GM19468 (cell line): ENCODE measurements around the gene MTARC1.

Experiments
- ATAC-seq: cut with Tn5 transposase; IDR thresholded peaks from one replicate; pipeline ENCODE4 v1.9.1; 2021; ENCODE audit warnings: mild to moderate bottlenecking, moderate library complexity, moderate number of reproducible peaks; ENCODE audit not compliant: unreplicated experiment; ENCODE audit errors: extremely low read depth

The MTARC1 gene

DNA sequence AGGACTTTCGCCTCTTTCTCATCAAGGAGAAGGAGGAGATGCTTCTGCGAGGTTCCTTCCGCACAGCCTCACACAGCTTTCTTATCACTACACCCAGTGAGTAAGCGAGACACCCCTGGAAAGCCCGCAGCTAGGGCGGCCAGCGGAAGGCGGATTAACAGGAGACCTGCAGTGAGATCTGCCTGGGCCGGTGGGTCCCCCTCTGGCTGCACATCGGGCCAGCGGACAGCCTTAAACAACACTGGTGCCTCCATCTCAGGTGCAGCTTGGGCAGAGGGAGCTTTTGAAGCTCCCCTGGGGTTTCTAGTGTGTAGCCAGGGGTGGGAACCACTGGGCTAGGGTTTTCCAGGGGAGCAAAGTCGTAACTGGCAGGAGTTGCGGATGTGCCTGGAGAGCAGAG lies 17.5 kb upstream of the MTARC1 start:
- ATAC-seq, result no peak

DNA sequence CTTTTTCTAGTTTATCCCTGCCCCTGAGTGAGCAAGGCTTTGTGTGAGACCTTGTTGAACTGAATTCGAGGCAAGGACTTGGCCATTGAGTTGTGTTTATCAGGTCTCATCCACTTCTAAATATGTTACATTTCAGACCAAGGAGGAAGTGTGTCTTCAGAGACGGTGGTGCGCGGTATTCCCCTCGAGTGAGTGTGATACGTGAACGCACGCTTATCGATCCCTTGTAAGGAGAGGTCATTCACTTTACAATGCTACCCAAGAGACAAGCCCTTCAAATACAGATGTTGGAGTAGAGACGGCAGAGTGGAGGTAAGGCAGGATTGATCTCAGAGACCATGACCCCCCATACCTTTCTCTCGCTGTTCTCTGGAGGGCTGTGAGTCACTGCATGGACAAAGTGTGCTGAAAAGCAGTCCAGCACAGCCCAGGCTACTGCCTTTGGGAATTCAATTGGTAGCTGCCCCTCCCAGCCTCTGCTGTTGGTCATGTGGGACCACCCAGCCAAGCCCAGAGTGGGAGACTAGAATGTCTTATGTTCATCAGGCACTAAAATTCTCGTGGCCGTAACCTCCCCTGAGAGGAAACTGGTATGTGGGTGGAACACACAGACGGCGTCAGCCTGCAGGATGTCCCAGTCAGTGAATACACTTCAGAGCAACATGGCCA lies 16.3 kb upstream of the MTARC1 start:
- ATAC-seq, result peak; percentile 47

DNA sequence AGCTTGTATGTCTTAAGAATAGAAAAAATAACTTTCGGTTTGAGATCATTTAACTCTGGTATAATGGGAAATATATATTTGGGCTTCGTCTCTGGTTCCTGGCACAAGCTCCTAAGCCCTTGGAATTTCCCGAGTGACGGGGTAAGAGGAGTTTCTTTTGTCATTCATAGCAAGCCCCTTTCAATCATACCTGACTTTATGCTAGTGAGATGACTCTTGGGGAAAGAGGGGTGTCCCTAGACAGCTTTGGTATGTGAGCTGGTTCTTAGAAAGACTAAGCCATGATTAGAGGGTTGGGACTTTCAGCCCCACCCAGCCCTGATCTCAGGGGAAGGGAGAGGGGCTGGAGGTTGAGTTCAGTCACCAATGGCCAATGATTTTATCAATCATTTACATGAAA lies 13.9 kb upstream of the MTARC1 start:
- no peak for ATAC-seq

DNA sequence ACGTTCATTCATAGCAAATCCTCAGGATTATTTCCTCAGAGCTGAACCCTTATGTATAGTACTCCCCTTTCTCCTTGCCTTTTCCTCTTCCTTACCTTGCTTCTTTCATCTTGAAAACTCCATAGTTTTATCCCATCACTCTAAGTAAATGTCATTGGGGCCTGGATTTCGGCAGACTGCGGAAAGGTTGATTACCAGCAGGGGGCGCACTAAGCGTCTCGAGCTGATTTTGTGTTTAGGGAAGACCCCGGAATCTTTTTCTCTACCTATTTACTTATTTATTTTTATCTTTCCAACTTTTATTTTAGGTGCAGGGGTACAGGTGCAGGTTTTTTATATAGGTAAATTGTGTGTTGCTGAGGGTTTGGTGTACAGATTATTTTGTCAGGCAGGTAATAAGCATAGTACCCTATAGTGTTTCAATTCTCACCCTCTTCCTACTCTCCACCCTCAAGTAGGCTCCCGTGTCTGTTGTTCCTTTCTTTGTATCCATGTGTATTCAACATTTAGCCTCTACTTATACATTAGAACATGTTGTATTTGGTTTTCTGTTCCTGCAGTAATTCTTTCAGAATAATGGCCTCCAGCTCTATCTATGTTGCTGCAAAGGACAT lies 11.4 kb upstream of the MTARC1 start:
- no peak for ATAC-seq

DNA sequence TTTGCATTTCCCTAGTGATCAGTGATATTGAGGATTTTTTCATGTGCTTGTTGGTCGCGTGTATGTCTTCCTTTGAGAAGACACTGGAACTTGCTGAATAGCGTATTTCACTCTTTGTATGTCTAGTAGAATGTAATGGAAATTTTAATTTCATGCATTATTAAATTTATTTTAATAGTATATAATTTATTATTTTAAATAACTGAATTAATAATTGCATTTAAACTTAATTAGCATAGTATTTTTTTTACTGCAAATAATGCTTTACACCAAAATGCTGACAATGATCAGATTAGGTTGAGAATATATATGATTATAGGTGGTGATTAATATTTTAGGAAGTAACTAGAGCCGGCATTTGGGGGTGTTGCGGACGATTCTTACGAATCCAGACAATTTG lies 10.5 kb upstream of the MTARC1 start:
- ATAC-seq, result no peak

DNA sequence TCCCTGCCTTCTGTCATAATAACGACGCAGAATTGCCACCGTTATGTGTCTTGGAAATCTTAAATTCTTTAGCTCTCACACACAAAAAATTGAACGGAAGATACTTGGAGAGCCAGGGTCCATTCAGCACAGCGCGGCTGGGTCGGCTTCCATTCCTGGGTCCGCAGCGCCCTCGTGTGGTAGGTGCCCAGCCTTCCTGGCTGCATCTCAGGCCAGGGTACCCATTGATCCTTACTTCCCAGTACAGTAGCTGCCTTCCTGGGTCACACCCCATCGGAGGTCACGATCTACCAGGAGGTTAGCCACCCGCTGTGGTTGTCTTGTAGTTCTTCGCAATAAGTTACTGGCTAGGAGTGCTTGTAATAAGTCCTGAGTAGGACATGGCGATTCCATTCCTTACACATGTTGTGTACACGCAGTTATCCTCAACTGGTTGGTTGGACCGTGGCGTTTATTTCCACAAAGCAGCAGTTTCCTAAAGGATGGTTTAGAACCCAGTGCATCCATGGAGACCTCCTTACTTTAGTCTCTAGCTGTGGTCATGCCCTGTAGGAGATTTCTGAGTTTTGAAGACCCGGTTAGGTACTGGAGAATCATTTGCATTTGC lies 9.9 kb upstream of the MTARC1 start:
- ATAC-seq, result no peak

DNA sequence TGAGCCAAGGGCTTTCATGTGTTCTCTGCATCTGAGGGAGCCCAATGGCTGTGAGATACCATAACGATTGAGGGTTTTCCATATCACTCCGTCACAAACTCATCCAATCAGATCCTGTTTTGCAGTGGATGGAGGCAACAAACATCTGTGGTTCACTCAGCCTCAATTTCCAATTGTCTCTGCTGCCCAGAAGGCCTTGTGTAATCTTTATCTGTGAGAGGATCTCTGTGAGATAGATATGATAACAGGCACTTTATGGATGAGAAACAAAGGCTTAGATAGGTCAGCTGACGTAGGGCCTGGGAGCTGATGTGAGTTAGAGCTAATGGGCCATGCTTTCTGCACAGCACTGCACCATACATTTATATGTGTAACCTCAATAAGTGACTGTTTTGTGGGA lies 3.3 kb upstream of the MTARC1 start:
- no peak for ATAC-seq

DNA sequence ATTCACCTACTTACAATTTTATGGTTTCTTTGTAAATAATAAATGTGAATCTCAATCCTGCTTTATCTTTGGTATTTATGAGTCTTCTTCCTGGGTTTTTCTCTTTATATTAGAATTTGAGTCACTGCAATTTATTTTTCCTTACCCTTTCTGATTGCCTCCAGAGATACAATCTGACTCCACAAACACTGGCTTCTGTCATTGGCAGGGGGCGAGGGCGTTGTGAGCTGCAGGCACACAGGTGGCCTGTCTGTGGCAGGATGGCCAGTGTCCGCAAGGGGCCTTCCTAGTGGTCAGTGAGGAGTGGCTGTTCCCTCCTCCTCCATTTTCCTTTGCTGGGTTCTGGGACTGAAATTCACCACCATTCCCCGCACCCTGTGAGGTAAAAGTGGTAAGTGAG lies 2.0 kb upstream of the MTARC1 start:
- ATAC-seq, result no peak

DNA sequence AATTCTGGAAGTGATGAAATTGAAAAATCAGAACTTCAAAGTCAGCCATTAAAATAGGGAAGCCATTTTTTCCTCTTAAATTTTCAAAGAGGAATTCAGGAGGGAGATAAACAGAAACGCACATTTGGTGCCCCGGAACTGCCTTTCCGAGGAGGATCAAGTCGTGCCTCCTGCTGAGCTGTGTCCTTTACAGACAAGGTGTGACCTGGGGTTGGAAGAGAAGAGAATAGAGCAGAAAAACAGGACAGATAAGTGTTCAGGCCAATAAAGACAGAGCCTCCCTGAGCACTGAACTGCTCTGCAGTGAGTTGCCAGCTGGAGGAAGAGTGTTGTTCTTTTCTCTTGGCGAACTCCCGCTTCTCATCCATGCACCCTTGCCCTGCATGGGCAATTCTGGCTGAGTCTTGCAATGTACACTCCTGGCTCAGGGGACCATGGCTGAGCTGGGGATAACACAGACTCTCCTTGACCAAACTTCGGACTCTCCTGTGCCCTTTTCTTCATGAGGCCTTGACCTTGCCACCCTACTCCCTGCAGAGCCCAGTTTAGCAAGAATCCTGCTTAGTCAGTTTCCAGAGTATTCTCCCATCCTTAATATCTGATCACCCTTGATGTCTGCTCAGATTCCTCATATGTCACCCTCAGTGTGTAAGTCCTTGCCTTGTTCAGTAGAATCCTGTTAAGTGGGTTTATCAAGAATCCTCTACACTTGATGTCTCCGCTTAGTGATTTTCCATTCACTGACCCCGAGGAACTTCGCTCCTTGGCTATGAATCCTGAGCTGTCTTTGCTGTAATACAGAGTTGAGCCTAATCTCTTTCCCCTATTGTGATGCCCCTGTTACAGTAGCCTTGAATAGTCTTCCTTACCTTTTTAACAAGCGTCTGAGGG lies 1.3 kb upstream of the MTARC1 start:
- ATAC-seq, result no peak

DNA sequence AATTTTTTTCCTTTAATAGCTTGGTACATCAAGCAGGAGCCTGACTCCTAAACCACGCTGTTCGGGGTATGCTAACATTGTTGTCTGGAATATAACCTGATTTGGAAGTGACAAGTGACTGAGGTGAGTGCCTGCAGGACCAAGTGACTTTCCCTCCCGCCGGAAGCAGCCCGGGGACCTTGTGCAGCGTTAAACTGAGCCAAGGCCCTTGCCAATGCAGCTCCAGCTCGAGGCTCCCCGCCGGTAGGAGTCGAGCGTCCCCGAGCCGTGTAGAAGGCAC lies 716 bp upstream of the MTARC1 start:
- no peak for ATAC-seq

DNA sequence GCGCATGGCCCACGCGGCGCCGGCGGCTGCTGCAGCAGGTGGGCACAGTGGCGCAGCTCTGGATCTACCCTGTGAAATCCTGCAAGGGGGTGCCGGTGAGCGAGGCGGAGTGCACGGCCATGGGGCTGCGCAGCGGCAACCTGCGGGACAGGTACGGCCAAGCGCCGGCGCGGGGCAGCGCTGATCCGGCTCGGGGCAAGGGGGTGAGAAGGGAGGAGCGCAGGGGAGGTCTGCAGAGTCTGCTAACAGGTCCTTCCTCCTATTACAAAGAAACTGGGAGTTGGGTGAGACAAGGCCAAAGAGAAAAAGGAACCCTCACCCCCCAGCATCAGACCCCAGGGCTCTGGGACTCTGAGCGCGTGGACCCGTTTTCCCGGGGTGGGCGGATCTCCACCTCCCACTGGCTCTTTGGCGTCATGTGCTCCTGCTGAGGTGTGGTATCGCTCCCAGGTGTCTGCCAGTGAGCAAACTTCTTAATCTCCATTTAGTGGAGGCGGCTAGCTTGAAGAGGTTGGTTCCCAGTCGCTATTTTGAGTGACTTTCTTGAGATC lies 431 bp downstream of the MTARC1 start:
- ATAC-seq, result no peak

DNA sequence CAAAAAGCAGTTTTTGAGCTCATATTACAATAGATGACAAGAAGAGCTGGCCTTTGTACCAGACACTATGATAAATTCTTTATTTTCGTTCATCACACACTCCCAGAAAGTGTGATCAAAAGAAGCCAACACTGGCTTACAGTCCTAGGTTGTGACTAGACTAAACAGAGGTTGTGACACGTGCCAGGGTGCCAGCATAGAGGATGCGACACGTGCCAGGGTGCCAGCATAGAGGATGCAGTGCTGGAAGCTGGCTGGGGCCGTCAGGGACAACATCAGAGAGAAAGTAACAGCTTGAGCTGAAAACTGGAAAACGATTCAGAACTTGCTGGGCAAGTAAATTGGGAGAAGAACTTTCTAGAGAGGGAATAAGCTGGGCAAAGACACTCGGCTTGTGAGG lies 2.2 kb downstream of the MTARC1 start:
- no peak for ATAC-seq

DNA sequence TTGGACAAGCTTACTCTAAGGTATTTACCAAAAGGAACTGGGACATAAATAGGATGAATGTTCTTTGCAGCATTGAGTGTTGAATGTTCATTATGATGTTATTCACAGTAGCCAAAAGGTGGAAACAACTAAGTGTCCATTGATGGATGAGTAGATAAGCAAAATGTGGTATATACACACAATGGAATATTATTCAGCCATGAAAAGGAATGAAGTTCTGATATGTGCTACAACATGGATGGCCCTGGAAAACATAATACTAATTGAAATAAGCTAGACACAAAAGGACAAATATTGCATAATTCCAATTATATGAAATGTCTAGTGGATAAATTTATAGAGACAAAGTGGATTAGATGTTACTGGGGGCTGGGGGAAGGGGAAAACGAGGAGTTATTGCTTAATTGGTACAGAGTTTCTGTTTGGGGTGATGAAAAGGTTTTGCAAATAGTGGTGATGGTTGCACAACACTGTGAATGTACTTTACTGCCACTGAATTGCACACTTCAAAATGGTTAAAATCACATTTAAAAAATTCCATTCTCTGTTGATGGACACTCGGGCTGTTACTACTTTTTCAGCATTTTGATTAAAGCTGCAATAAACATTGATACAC lies 2.9 kb downstream of the MTARC1 start:
- ATAC-seq, result no peak

DNA sequence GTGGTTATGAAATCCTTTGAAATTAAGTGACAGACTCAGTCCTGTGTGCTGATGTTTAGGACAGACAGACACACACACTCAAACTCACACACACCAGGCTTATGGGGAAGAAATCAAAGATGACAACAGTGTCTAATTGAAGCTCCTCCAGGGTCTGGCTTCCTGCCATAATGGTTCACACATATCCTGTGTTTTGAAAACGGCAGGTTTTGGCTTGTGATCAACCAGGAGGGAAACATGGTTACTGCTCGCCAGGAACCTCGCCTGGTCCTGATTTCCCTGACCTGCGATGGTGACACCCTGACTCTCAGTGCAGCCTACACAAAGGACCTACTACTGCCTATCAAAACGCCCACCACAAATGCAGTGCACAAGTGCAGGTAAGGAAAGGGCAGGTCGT lies 4.6 kb downstream of the MTARC1 start:
- ATAC-seq, result no peak

DNA sequence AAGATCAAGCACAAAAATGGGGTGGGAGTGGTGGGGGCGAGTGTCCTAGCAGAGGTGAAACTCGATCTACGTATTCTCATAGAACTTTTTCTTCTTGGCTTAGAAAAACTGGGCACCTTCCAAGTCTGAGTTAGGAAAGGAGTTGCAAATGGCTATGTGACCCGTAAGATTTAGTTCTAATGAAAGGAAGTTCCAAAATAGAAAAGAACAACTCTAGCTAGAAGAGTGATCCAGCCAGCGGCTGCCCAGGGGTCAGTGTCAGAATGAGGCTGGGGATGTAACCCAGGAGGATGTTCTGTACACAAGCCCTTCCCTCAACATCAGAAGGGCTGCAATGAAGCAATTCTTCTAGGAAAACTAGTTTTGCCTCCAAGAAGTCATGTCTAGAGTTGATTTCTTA lies 5.2 kb downstream of the MTARC1 start:
- ATAC-seq, result no peak

DNA sequence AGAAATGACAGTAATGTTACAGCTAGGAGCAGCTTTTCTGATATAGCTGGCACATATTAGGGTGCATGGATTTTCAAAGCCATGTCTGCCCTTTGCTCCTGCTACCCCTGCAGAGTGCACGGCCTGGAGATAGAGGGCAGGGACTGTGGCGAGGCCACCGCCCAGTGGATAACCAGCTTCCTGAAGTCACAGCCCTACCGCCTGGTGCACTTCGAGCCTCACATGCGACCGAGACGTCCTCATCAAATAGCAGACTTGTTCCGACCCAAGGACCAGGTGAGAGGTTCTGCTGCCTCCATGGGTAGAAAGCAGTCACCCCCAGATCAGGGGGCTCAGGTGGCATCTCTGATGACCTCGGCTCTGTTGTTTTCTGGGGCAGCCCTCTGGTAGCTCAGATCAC lies 9.8 kb downstream of the MTARC1 start:
- ATAC-seq, result no peak

DNA sequence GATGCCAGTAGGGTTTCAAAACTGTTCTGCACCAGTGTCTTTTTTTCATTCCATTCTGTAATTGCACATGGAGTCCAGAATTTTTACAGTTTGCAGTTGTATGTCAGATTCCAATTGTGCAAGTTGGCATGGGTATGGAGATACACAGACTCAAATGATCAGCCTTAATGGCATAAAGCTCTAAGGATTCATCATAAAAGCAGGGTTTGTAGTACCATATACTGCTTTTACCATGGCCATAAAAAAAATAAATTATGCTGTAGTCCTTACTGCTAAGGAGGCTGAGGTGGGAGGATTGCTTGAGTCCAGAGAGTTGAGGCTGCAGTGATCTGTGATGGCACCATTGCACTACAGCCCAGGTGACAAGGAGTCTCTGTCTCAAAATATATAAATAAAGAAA lies 10.3 kb downstream of the MTARC1 start:
- no peak for ATAC-seq

DNA sequence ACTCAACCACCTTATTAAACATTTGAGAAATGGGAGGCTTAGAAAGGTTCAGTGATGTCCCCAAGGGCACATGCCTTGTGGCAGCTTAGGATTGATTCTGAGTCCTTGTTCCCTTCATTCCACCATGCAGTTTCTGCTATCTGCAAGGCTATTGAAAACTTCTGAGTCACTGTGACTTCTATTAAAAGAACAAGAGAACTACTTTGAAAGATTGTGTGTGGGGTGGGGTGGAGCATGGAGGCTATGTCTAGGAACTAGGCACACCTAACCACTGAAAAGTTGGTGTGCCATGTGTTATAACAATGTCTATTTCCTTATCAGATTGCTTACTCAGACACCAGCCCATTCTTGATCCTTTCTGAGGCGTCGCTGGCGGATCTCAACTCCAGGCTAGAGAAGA lies 10.8 kb downstream of the MTARC1 start:
- no peak for ATAC-seq

DNA sequence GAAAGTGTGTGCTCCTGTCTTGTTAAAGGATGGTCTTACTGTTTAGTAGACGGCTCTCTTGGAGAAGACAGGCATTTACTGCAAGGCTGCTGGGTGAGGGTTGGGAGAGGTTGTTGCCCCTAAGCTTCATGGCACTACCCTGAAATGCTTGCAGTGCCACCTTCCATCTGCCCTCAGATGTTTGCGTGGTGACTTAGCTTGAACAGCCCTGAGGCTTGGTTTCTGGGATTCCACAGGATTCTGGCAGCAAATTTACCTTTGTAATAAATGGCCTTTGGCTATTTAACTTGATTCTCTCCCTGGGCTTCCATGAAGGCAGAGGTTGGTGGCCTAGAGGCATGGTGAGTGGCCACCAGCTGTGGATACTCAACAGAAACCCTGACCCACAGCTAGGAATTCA lies 11.6 kb downstream of the MTARC1 start:
- no peak for ATAC-seq

DNA sequence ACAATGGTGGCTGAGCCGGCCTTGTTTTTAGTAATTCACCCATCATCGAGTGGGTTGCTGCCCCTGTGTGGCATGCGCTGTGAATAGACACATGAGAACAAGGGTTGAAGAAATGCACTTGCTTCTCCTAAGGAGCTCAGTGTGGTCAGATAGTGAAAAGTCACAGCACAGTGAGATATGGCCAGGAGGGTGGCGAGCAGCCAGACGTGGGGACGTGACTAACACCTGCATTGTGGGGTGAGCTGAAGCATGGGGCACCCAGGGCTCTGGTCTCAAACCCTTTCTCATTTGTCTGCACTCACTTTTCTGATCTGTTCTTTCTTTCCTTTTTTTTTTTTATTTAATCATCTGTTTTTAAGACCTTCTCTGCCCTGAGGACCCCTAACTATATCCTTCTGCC lies 13.5 kb downstream of the MTARC1 start:
- ATAC-seq, result no peak
